SK-N-SH (cell line): ENCODE results near the gene CCL28. TPM values are rescaled to one million over a fixed set of nuclear protein-coding genes. Genes with fewer than 3 reads are reported as not detected.

Experiments used
- CTCF ChIA-PET: fragments of 300-600, 350-600 bp; formaldehyde crosslinking; extraction: SDS; loops from one replicate; lab custom pipeline; 2021; lab: Yijun Ruan, JAX
- POLR2A ChIA-PET: fragments of 350-600 bp; sonication (Branson Sonifier 250); formaldehyde crosslinking; extraction: SDS; loops from one replicate; lab custom pipeline; 2020; ENCODE audit warnings: antibody characterized with exemption, inconsistent platforms; lab: Yijun Ruan, JAX
- DNase-seq: peaks from one replicate; pipeline ENCODE4 v3.0.0; 2012
- H2AFZ ChIP-seq: fragments of 200-600 bp; sonication (generic); 2 replicates; pipeline ENCODE4 v1.8.1; 2016; ENCODE audit warnings: antibody characterized with exemption, mild to moderate bottlenecking, low read depth
- H3F3A ChIP-seq: fragments of 200-600 bp; sonication (generic); replicated peaks from 2 replicates; pipeline ENCODE3; 2016; ENCODE audit warnings: antibody characterized with exemption, mild to moderate bottlenecking; ENCODE audit not compliant: insufficient read depth
- H3K27ac ChIP-seq, 2 experiments: fragments of 200-500 bp in 1 of 2; fragments of 200-600 bp in 1 of 2; sonication (Bioruptor generic) in 1 of 2; sonication (generic), shearing (Covaris generic) in 1 of 2; 2 replicates each; pipeline versions ENCODE4 v1.5.1 to v1.6.1; 2014 to 2016; ENCODE audit warnings: low read depth in 2 of 2, inconsistent platforms in 1 of 2, low read length in 1 of 2, mild to moderate bottlenecking in 1 of 2, mixed read lengths in 1 of 2
- H3K27me3 ChIP-seq: fragments of 200-600 bp; sonication (generic), shearing (Covaris generic); 2 replicates; pipeline ENCODE4 v1.6.1; 2016; ENCODE audit warnings: mixed run types; ENCODE audit not compliant: insufficient read depth
- H3K36me3 ChIP-seq, 2 experiments: fragments of 200-500 bp in 1 of 2; fragments of 200-600 bp in 1 of 2; sonication (Bioruptor generic) in 1 of 2; sonication (generic) in 1 of 2; replicated peaks in 1 of 2; 2 replicates each; pipeline versions ENCODE3 to v1.5.1; 2014 to 2016; ENCODE audit warnings: low read length in 1 of 2, mild to moderate bottlenecking in 1 of 2; ENCODE audit not compliant: insufficient read depth in 2 of 2, control insufficient read depth in 1 of 2
- H3K4me1 ChIP-seq, 2 experiments: fragments of 200-500 bp in 1 of 2; fragments of 200-600 bp in 1 of 2; sonication (Bioruptor generic) in 1 of 2; sonication (generic), shearing (Covaris generic) in 1 of 2; 2 replicates each; pipeline versions ENCODE4 v1.5.1 to v1.6.1; 2014 to 2016; ENCODE audit warnings: low read depth in 1 of 2, low read length in 1 of 2, mixed run types in 1 of 2; ENCODE audit not compliant: insufficient read depth in 2 of 2, control insufficient read depth in 1 of 2
- H3K4me2 ChIP-seq: fragments of 200-600 bp; sonication (generic), shearing (Covaris generic); 2 replicates; pipeline ENCODE4 v1.6.1; 2017; ENCODE audit warnings: mixed run types
- H3K4me3 ChIP-seq, 2 experiments: fragments of 200-500 bp in 1 of 2; fragments of 200-600 bp in 1 of 2; sonication (Bioruptor generic) in 1 of 2; sonication (generic), shearing (Covaris generic) in 1 of 2; 2 replicates each; pipeline versions ENCODE4 v1.5.1 to v1.8.1; 2014 to 2016; ENCODE audit warnings: low read depth in 2 of 2, inconsistent platforms in 1 of 2, low read length in 1 of 2, mild to moderate bottlenecking in 1 of 2, mixed read lengths in 1 of 2, moderate library complexity in 1 of 2
- H3K79me2 ChIP-seq: fragments of 200-600 bp; sonication (generic); 2 replicates; pipeline ENCODE4 v1.8.1; 2017; ENCODE audit warnings: mild to moderate bottlenecking; ENCODE audit not compliant: insufficient read depth
- H3K9ac ChIP-seq: fragments of 200-600 bp; sonication (generic); 2 replicates; pipeline ENCODE4 v1.6.1; 2017; ENCODE audit warnings: mixed run types
- H3K9me2 ChIP-seq: fragments of 200-600 bp; sonication (generic); 2 replicates; pipeline ENCODE4 v1.6.1; 2017; ENCODE audit warnings: mixed run types
- H3K9me3 ChIP-seq: fragments of 200-600 bp; sonication (generic); 2 replicates; pipeline ENCODE4 v1.6.1; 2017; ENCODE audit warnings: mixed run types, mild to moderate bottlenecking, moderate library complexity
- H4K20me1 ChIP-seq: fragments of 200-600 bp; sonication (generic); 2 replicates; pipeline ENCODE4 v1.6.1; 2017; ENCODE audit warnings: mild to moderate bottlenecking, mixed run types; ENCODE audit not compliant: insufficient read depth
- CTCF ChIP-seq: fragments of 200-600 bp; sonication (generic); IDR thresholded peaks from 2 replicates; pipeline ENCODE4 v1.6.1; 2017; ENCODE audit warnings: antibody characterized with exemption, mild to moderate bottlenecking, moderate library complexity
- FOXJ3 ChIP-seq: sonication (generic); formaldehyde crosslinking; IDR thresholded peaks from 2 replicates; pipeline ENCODE4 v1.5.1; 2020; ENCODE audit warnings: mild to moderate bottlenecking, missing genetic modification reagents
- GABPA ChIP-seq: IDR thresholded peaks from 2 replicates; pipeline ENCODE4 v1.4.0; 2012; ENCODE audit warnings: low read depth, mild to moderate bottlenecking
- MEF2A ChIP-seq: IDR thresholded peaks from 2 replicates; pipeline ENCODE4 v1.4.0; 2012; ENCODE audit warnings: low read depth, borderline replicate concordance
- PBX3 ChIP-seq: IDR thresholded peaks from 2 replicates; pipeline ENCODE4; 2012
- POLR2AphosphoS5 ChIP-seq: IDR thresholded peaks from 2 replicates; pipeline ENCODE4 v1.6.1; 2012; ENCODE audit warnings: low read depth, low read length
- REST ChIP-seq: IDR thresholded peaks from 2 replicates; pipeline ENCODE4 v1.6.1; 2012; ENCODE audit warnings: mild to moderate bottlenecking, low read depth, low read length, moderate library complexity
- RFX5 ChIP-seq: IDR thresholded peaks from 2 replicates; pipeline ENCODE4 v1.6.1; 2012; ENCODE audit warnings: mild to moderate bottlenecking, improper control_type of control experiment, low read length
- SIN3A ChIP-seq: IDR thresholded peaks from 2 replicates; pipeline ENCODE4 v1.6.1; 2012; ENCODE audit warnings: low read depth, mild to moderate bottlenecking, low read length, moderate library complexity, borderline replicate concordance
- SMC3 ChIP-seq: IDR thresholded peaks from 2 replicates; pipeline ENCODE4 v1.6.1; 2012; ENCODE audit warnings: low read depth, low read length, improper control_type of control experiment
- TAF1 ChIP-seq: IDR thresholded peaks from 2 replicates; pipeline ENCODE4 v1.6.1; 2012; ENCODE audit warnings: low read depth, mild to moderate bottlenecking, low read length, moderate library complexity, borderline replicate concordance
- USF2 ChIP-seq: fragments of 150-350 bp; IDR thresholded peaks from 2 replicates; pipeline ENCODE4 v1.6.1; 2017; ENCODE audit warnings: antibody characterized with exemption, low read length, low read depth, borderline replicate concordance
- YY1 ChIP-seq: IDR thresholded peaks from 2 replicates; pipeline ENCODE4 v1.4.0; 2012; ENCODE audit warnings: low read depth, mild to moderate bottlenecking
- ZBTB33 ChIP-seq: IDR thresholded peaks from 2 replicates; pipeline ENCODE4 v1.4.0; 2012; ENCODE audit warnings: low read depth, borderline replicate concordance
- WGBS: methylation state at CpG from one replicate; pipeline ENCODE4 v1.1.6; 2017; ENCODE audit warnings: low lambda C conversion rate; 5-methylcytosine and 5-hydroxymethylcytosine counted together
- polyA plus RNA-seq, 3 experiments: library from polyadenylated mRNA; depleted of rRNA; stranded (reverse); fragments of >200 nt; gene quantifications; 2 replicates each; pipeline ENCODE4 v1.2.3, GENCODE V29; 2012

Gene CCL28
- polyA plus RNA-seq, 1 of the 3 experiments (the other 2 are of a cell fraction) = not detected

- Histone ChIP-seq H3K36me3 (no peaks in the 10 kb centered on the region), H2AFZ (no peak overlapping the region), H3K4me3 (no peak overlapping the region), H3F3A (no peaks in the 10 kb centered on the region), H4K20me1 (no peaks in the 10 kb centered on the region), H3K79me2 (no peaks in the 10 kb centered on the region), H3K27me3 (no peaks in the 10 kb centered on the region), H3K9me2 (no peaks in the 10 kb centered on the region), H3K4me1 (no peaks in the 10 kb centered on the region), H3K4me2 (no peak overlapping the region), H3K9me3 (0 out of 2 replicates have a peak, but pooled peaks cover 4% of the 10 kb centered on the region), H3K9ac (no peak overlapping the region), H3K27ac (no peak overlapping the region)
- TF ChIP-seq POLR2AphosphoS5 (no peak), CTCF (no peak), RFX5 (no peak), FOXJ3 (CRISPR knock-in tag) (no peak), USF2 (no peak), YY1 (no peak), MEF2A (no peak), PBX3 (no peak), ZBTB33 (no peak), GABPA (no peak), REST (no peak), TAF1 (no peak), SMC3 (no peak), SIN3A (no peak)
- 0% methylated on average over 1 of the region's 2 CpGs for WGBS
- ChIA-PET POLR2A (no interaction called here), CTCF (no interaction called here)
- DNase-seq = no peak
These were observed 48.6 kb downstream of the CCL28 start for GRCh38 chr5:43363445-43364152.
